Measurements from ENCODE around the gene TBC1D2.
A peak's percentile ranks its signal among the peaks of the same experiment; 100 is the strongest.

The TBC1D2 gene

DNA sequence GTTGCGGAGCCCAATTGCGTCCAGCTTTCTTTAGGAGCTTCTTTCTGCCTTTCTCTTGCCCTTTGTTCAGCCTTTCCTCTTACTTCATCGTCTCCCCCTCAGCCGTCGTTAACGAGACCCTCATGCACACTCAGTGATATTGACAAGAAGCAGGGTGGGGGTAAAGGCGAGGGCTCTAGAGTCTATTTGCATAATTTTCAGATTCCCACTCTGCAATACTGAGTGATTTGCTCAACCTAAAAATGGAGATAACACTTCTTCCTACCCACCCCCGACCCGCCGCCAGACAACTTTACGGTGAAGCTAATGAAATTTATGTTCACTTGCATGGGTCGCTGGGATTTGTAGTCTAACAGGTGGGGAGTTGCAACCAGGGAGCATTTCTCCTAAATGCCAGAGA is 1.3 kb upstream of the TBC1D2 start:
- no peak for DNase-seq (ENCODE audit: low spot score in 2 of 2)
- Mint-ChIP-seq H3K36me3 (peaks cover 17% of the 10 kb centered on the region), H3K27ac (peak overlapping the region; percentile 97), H3K9me3 (no peaks in the 10 kb centered on the region), H3K4me1 (peaks cover 23% of the 10 kb centered on the region), H3K4me3 (peak overlapping the region; percentile 86)
- ATAC-seq = no peak

DNA sequence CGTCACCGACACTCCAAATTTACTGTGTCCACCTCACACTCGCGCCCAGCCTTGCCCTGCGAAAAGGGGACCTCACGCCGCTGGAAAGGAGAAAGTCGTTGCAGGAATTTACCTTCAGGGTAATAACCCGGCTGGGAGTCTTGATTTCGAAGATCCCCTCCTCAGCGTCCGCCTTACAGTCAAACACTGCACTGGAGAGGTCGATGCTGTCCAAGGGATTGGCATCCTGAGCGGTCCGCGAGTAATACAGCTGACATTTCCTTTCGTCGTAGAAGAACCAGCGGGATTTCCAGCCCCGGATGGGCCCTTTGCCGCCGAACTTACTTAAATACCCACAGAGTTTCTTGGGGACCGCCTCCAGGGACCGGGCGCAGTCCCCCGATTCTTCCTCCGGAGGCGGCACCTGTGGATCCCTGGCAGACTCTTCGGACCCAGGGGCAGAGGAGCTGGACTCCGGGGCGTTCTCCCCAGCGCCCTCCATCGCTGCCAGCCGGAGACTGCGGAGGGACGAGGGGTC is 330 bp downstream of the TBC1D2 start:
- no peak for DNase-seq (ENCODE audit: low spot score in 2 of 2)
- peak overlapping the region; percentile 86 for H3K4me3 Mint-ChIP-seq
- peak overlapping the region; percentile 97 for H3K27ac Mint-ChIP-seq

DNA sequence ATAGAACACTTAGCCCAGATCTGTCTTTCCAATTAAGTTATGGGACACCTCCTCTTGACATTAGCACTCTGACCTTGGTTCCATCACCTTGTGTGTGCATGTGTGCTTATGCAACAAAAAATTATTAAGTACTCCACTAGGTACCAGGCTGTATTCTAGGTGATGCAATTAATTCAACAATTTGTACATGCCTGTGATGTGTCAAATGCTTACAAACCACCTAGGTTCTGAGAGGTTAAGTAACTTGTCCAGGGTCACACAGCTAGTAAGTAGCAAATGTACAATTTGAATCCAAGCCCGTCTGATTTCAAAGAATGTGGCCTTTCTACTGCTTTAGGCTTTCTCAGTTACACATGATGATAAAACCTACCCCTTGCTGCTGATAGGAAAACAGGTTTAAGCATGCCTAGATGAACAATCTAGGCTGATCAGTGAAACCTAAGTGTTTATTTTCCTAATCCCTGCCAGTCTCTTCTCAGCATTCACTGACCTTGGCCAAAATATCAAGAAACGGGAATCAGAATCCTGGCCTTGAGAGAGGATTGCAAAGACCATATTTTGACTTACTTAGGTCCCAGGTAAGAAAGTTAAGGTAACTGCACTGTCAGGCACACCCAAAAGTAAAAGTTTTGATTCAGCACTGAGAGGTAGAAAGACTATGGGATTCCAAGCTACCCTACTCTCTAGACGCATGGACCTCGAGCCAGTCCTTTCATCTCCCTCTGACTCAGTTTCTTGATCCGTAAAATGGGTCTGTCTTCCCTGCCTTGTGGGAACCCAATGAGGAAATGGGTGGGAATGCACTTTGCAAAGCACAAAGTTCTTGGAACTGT is 1.0 kb downstream of the TBC1D2 start:
- no peak overlapping the region for H3K27ac Mint-ChIP-seq
- peaks cover 23% of the 10 kb centered on the region for H3K4me1 Mint-ChIP-seq
- H3K4me3 Mint-ChIP-seq = peak overlapping the region; percentile 86
- ATAC-seq (no peak), DNase-seq (ENCODE audit: low spot score in 2 of 2) (no peak)
- H3K36me3 Mint-ChIP-seq = peaks cover 17% of the 10 kb centered on the region
- no peaks in the 10 kb centered on the region for H3K9me3 Mint-ChIP-seq

More for the DNA sequence above, 330 bp downstream of the TBC1D2 start:
- Mint-ChIP-seq H3K4me1 (peaks cover 23% of the 10 kb centered on the region), H3K36me3 (peaks cover 17% of the 10 kb centered on the region), H3K9me3 (no peaks in the 10 kb centered on the region)
- ATAC-seq = peak; percentile 44

DNA sequence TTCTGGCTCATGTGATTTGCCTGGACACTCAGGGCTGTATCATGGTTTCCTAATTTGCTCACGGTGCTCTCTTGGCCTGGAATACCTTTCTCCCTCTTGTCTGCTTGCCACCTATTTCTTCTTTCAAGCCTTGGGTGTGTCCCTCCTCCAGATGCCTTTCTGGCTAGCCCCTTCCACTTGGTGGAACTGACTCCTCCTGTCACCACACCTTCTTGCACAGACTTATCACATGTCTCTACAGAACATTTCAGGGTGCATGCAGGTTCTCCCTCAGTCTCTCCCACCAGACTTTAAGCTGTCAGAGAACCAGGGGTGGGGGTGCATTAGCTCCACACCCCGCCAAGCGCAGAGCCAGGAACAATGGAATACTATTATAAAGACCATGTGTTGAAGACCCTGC is 1.9 kb downstream of the TBC1D2 start:
- peaks cover 17% of the 10 kb centered on the region for H3K36me3 Mint-ChIP-seq
- peaks cover 30% of the 10 kb centered on the region for H3K4me1 Mint-ChIP-seq
- H3K27ac Mint-ChIP-seq = peak overlapping the region; percentile 21
- peak overlapping the region; percentile 86 for H3K4me3 Mint-ChIP-seq
- ATAC-seq (no peak), DNase-seq (ENCODE audit: low spot score in 2 of 2) (no peak)
- no peaks in the 10 kb centered on the region for H3K9me3 Mint-ChIP-seq

DNA sequence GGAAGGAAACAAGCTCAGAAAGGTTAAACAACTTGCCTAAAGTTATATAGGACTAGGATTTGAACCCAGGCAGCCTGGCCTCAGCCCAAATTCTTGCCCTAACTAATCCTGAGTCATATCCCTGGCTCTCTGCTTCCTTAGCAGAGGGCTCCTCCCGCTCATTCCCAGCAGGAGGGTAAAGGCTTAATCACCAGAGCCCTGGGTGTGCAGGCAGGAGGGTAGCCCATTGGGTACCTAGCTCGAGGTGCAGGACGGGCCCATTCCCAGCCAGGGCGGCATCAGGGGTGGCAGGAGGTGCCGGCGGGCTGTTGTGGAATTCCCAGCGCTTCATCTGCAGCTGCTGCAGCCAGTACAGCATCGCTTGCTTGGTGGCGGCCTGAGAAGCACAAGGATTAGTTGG is 3.9 kb downstream of the TBC1D2 start:
- Mint-ChIP-seq H3K4me3 (no peak overlapping the region), H3K9me3 (no peaks in the 10 kb centered on the region), H3K36me3 (peaks cover 17% of the 10 kb centered on the region), H3K4me1 (peaks cover 27% of the 10 kb centered on the region), H3K27ac (no peak overlapping the region)
- no peak for ATAC-seq
- no peak for DNase-seq (ENCODE audit: low spot score in 2 of 2)

DNA sequence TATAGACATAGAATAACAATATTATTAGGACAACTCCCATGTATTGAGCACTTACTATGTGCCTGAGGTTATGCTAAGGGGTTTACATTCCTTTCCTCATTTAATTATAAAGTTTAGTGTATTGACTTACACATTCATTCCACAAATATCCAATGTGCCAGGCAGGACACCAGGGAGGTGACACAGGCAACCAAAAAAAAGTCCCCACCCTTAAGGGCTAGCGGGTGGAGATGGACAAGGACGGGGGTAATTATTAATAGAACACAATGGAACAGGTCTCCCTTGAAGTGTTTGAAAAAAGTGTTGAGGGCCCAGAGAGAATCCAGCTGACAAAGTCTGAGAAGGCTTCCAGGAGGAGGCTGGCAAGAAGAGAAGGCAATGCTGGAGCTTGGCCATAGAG is 5.7 kb downstream of the TBC1D2 start:
- ATAC-seq (no peak), DNase-seq (ENCODE audit: low spot score in 2 of 2) (no peak)
- Mint-ChIP-seq H3K36me3 (no peaks in the 10 kb centered on the region), H3K4me3 (no peak overlapping the region), H3K27ac (peak overlapping the region; percentile 30), H3K4me1 (peaks cover 21% of the 10 kb centered on the region), H3K9me3 (no peaks in the 10 kb centered on the region)

DNA sequence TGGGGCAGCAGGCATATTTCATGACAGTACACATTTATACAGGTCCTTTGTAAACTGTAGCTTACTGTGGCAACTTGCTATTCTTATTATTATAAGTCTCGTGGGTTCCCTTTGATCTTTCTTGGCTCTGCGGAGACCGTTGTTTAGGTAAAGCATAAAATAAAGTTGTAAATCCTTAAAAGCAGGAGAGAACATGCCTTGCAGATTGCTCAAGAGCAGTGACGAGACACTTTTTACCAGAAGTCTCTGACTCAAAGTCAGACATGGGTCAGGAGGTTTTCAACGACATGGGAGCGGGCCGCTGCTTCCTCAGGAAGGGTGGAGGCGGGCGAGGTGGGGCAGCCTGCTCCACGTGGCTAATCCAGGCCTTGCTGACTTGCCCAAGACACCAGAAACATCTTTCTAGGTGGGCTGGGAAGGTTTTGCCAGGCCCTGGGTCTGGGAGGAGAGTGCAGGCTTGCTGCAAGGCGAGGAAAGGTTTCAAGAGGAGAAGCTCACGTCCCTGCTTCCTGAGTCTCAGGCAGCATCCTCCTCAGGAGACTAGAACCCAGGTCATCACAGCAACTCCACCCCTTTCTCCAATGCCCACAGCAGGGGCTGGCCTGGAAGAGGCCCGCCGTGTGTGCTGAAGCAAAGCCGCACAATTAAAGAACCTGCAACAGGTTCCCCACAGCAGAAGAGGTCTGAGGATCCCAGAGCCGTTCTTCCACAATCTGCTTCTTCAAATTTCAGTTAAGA is 6.5 kb downstream of the TBC1D2 start:
- Mint-ChIP-seq H3K9me3 (no peaks in the 10 kb centered on the region), H3K27ac (no peak overlapping the region), H3K4me3 (no peak overlapping the region), H3K36me3 (peaks cover under 1% of the 10 kb centered on the region), H3K4me1 (peaks cover 16% of the 10 kb centered on the region)
- ATAC-seq = no peak
- no peak for DNase-seq (ENCODE audit: low spot score in 2 of 2)

DNA sequence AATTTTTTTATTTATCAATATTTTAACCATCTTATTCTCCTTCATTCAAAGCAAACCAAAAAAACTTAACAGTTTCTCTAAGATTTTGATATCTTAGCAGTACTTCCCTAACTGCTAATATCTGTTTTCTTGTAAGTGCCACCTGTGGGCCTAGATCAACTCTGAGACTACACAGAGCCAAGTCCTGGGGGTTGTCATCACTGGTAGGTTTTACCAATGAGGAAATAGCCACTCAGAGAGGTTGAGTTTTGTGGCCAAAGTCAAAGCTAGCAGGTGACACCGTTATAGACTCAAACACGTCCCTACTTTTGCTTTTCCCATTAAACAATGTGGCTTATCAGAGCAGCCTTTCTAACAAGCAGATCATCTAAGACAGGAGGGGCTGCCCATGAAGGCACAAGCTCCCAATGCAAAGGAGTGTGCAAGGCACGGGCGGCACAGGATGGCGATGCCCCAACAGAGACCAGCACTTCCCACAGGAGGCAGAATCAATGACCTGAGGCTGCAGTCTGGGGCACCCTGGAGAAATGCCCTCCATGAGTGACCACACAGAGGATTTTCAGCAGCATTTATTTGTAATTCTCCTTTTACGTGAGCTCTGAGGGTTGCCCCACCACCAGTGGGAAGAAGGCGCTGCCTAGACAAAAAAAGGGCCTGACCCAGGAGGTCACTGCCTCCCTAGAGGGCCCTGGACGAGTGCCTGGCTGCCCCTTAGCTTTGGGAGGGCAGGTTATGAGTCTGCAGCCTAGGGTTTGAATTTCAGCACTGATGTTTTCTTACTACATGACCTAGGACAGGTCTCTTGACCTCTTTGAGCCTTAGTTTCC is 7.4 kb downstream of the TBC1D2 start:
- no peak overlapping the region for H3K27ac Mint-ChIP-seq
- no peak for ATAC-seq
- peaks cover 8% of the 10 kb centered on the region for H3K36me3 Mint-ChIP-seq
- no peak overlapping the region for H3K4me3 Mint-ChIP-seq
- no peaks in the 10 kb centered on the region for H3K9me3 Mint-ChIP-seq
- H3K4me1 Mint-ChIP-seq = peaks cover 8% of the 10 kb centered on the region
- no peak for DNase-seq (ENCODE audit: low spot score in 2 of 2)

DNA sequence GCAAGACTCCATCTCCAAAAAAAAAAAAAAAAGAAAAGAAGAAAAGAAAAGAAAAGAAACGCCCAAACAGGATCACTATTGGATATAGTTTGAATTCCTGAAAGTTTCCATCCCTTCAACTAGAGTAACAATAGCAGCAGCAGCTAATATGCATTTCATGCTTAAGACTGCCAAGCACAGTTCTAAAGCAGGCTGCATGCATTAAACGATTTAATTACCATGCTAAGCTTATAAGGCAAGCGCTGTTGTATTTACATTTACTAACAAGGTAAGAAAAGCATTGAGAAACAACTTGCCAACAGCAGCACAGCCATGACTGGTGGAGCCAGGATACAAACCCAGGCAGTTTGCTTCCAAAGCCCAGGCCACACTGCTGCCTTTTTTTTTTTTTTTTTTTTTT is 13.0 kb downstream of the TBC1D2 start:
- no peak overlapping the region for H3K27ac Mint-ChIP-seq
- DNase-seq (ENCODE audit: low spot score in 2 of 2) (no peak), ATAC-seq (no peak)
- H3K4me3 Mint-ChIP-seq = no peak overlapping the region
- no peaks in the 10 kb centered on the region for H3K9me3 Mint-ChIP-seq
- peaks cover 8% of the 10 kb centered on the region for H3K36me3 Mint-ChIP-seq
- no peaks in the 10 kb centered on the region for H3K4me1 Mint-ChIP-seq

DNA sequence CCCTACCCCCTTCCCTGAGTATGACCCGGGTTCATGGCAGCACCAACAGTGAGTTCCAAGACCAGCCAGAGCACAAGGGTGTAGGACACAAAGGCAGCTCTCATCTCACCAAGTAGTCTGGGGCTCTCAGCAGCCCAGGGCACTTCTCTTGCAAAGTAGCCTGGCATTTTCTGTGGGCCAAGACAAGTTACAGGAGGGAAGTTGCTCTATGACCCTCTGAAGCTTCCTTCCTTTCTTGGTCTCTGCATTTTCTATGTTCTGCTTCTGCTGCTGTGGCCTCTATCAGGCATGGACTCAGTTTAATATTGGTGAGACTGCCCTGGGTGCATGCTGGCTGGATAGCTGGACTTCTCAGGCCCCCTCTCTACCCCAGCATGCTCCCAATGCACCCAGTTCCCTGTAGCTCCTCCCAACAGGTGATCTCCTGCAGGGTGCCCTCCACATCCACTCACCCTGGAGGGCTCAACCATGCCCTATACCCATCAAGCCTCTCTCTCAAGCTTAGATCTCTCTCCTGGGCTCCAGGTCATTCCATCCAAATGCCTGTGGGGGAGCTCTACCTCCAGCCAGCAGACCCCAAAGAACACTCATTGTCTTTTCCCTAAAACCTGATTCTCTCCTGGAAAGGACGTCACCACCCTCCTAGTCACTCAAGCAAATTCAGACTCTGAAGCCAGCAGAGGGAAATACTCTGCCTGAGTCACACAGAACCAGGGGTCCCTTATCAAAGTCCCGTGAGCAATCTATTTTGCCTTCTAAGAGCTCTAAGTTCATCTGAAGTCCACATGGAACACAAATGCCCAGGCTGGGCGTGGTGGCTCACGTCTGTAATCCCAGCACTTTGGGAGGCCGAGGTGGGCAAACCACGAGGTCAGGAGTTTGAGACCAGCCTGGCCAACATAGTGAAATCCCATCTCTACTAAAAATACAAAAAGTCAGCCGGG is 13.8 kb downstream of the TBC1D2 start:
- H3K4me1 Mint-ChIP-seq = no peaks in the 10 kb centered on the region
- no peak overlapping the region for H3K4me3 Mint-ChIP-seq
- no peak for DNase-seq (ENCODE audit: low spot score in 2 of 2)
- peaks cover 8% of the 10 kb centered on the region for H3K36me3 Mint-ChIP-seq
- peak overlapping the region; percentile 57 for H3K27ac Mint-ChIP-seq
- no peaks in the 10 kb centered on the region for H3K9me3 Mint-ChIP-seq
- no peak for ATAC-seq

DNA sequence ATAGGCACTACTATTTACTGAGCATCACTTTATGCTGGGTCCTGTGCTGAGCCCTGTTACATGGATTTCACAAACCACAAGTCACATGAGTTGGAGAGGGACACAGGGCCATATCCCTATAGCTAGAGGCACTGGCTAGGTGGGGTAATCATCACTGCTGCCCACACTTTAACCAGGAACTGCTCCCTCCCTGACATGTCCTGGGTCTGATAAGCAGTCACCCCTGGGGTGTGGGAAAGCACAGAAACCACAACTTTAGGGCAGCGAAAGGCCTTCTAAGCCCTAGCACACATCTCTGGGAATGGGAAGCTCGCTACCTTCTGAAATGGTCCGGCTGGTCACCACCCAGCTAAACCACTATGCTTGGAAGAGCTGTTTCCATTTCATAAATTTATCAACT is 15.0 kb downstream of the TBC1D2 start:
- ATAC-seq (no peak), DNase-seq (ENCODE audit: low spot score in 2 of 2) (no peak)
- Mint-ChIP-seq H3K27ac (no peak overlapping the region), H3K9me3 (no peaks in the 10 kb centered on the region), H3K4me1 (no peaks in the 10 kb centered on the region), H3K36me3 (peaks cover 8% of the 10 kb centered on the region), H3K4me3 (no peak overlapping the region)

DNA sequence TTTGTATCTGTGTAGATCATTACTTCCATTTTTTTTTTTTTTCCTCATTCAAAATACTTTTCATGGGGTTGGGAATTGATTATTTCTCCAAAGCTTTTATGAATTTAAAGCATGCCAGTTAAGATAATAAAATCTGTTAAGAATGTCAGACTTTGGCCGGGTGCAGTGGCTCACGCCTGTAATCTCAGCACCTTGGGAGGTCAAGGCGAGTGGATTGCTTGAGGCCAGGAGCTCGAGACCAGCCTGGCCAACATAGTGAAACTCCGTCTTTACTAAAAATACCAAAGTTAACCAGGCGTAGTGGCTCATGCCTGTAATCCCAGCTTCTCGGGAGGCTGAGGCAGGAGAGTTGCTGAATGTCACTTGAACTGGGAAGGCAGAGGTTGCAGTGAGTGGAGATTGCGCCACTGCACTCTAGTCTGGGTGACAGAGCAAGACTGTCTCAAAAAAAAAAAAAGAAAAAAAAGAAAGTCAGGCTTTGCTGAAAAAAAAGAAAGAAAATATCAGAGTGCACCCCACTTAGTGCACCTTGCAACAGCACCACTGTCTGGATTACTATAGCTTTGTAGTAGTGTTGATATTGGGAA is 18.5 kb downstream of the TBC1D2 start:
- H3K36me3 Mint-ChIP-seq = peaks cover 6% of the 10 kb centered on the region
- no peak overlapping the region for H3K27ac Mint-ChIP-seq
- peaks cover 8% of the 10 kb centered on the region for H3K4me1 Mint-ChIP-seq
- DNase-seq (ENCODE audit: low spot score in 2 of 2) = no peak
- H3K4me3 Mint-ChIP-seq = no peak overlapping the region
- no peak for ATAC-seq
- H3K9me3 Mint-ChIP-seq = no peaks in the 10 kb centered on the region

DNA sequence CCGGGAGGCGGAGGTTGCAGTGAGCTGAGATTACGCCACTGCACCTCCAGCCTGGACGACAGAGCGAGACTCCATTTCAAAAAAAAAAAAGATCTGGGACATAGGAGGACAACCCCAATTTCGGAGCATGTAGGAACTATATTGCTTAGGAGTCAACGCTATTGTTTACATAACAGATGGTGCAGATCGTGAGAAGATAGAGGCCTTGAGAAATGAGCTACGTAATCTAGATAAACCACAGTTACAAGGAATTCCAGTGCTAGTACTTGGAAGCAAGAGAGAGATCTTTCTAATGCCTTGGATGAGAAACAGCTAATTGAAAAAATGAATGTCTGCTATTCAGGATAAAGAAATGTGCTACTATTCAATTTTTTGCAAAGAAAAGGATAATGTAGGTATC is 20.3 kb downstream of the TBC1D2 start:
- Mint-ChIP-seq H3K36me3 (peaks cover 10% of the 10 kb centered on the region), H3K27ac (no peak overlapping the region), H3K4me1 (peaks cover 8% of the 10 kb centered on the region), H3K4me3 (no peak overlapping the region), H3K9me3 (no peaks in the 10 kb centered on the region)
- DNase-seq (ENCODE audit: low spot score in 2 of 2) (no peak), ATAC-seq (no peak)

DNA sequence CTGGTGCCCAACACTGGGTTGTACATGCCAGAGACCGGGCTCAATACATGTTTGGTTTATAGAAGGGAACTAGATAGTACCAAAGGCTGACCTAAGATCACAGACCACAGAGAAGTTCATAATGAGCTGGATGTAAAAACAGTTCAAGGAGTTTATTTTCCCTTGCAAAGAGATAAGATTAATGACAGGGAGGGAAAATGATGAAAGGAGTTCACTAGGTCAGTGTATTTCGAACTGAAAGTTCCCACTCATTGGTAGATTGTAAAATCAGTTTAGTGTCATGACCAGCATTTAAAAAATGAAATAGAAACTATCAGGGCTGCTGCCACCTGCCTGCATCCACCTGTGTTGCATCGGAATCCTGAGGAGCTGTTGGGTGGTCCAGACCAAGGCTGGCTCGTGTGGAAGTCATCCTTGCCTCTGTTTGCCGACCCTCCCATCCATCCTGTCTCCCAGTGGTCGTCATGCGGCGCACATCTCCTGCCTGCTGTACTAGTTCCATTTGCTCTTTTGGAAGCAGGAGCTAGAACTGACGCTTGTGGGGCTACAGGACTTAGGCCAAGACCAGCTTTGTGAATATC is 21.1 kb downstream of the TBC1D2 start:
- H3K4me1 Mint-ChIP-seq = peaks cover 8% of the 10 kb centered on the region
- H3K27ac Mint-ChIP-seq = no peak overlapping the region
- H3K9me3 Mint-ChIP-seq = no peaks in the 10 kb centered on the region
- DNase-seq (ENCODE audit: low spot score in 2 of 2) (no peak), ATAC-seq (no peak)
- H3K36me3 Mint-ChIP-seq = peaks cover 10% of the 10 kb centered on the region
- H3K4me3 Mint-ChIP-seq = no peak overlapping the region
